Effector memory CD4-positive, alpha-beta T cell (primary cell): ENCODE data around the gene S100A10.

Experiments
- DNase-seq, 3 donors: peaks; one replicate each; pipeline ENCODE4 v3.0.0-alpha.2; 2020
- H3K27ac ChIP-seq: 2 replicates; pipeline ENCODE4 v1.7.0; 2013; ENCODE audit warnings: mild to moderate bottlenecking, low read length, moderate library complexity; ENCODE audit not compliant: insufficient read depth, poor library complexity, severe bottlenecking
- H3K27me3 ChIP-seq: replicated peaks from 2 replicates; pipeline ENCODE4 v1.7.0; 2013; ENCODE audit warnings: mild to moderate bottlenecking, low read length; ENCODE audit not compliant: insufficient read depth, control insufficient read depth, poor library complexity, severe bottlenecking
- H3K36me3 ChIP-seq: 2 replicates; pipeline ENCODE4 v1.7.0; 2013; ENCODE audit warnings: mild to moderate bottlenecking, low read length, moderate library complexity; ENCODE audit not compliant: control insufficient read depth, insufficient read depth
- H3K4me1 ChIP-seq: 2 replicates; pipeline ENCODE4 v1.7.0; 2013; ENCODE audit warnings: low read length, mild to moderate bottlenecking; ENCODE audit not compliant: control insufficient read depth, insufficient read depth, poor library complexity, severe bottlenecking
- H3K4me3 ChIP-seq: 2 replicates; pipeline ENCODE4 v1.7.0; 2013; ENCODE audit warnings: low read length, low read depth, mild to moderate bottlenecking; ENCODE audit not compliant: insufficient read depth, poor library complexity, severe bottlenecking
- H3K9me3 ChIP-seq: 2 replicates; pipeline ENCODE4 v1.7.0; 2013; ENCODE audit warnings: mild to moderate bottlenecking, low read length, moderate library complexity; ENCODE audit not compliant: control insufficient read depth

The S100A10 gene

DNA sequence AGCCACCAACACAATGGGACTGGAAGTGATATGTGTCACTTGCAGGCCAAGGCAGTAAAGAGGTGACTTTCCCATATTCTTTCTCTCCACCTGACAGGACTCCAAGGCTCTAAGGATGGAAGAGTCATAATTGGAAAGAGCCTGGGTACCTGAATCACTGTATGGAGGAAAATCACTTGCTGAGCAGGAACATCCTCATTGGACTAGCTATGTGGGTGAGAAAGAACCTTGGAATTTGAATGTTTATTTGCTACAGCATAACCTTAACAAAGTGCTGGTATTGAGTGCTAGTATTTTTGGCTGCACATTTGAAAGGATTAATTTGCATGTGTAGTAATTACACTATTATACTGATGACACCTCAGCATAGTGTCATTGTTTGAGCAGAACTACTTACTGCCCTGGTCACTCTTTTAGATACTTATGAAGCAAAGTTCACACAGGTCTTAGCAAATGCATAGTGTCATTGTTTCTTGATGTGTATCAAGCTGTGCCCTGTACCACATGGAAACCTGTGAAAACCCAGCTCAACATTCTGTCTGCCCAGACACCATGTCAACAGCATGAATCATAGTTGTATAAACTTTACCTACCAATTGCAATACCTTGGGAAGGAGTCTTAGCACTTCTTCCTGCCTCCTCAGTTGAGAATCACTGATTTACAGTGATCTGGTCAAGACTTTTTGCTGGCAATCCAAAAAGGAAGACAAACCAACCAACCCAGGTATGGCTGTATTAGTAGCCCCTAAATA is 5.1 kb upstream of the S100A10 start:
- H3K4me3 ChIP-seq = no peak overlapping the region
- DNase-seq = no peak
- H3K4me1 ChIP-seq = peaks cover 3% of the 10 kb centered on the region
- no peak overlapping the region for H3K27ac ChIP-seq
- no peaks in the 10 kb centered on the region for H3K9me3 ChIP-seq
- H3K36me3 ChIP-seq = no peaks in the 10 kb centered on the region
- no peaks in the 10 kb centered on the region for H3K27me3 ChIP-seq

- H3K4me3 ChIP-seq = no peak overlapping the region
- no peaks in the 10 kb centered on the region for H3K36me3 ChIP-seq
- H3K27ac ChIP-seq = no peak overlapping the region
- H3K27me3 ChIP-seq = no peaks in the 10 kb centered on the region
- no peak for DNase-seq
- H3K4me1 ChIP-seq = peaks cover 10% of the 10 kb centered on the region
- no peaks in the 10 kb centered on the region for H3K9me3 ChIP-seq
These were observed 3.6 kb upstream of the S100A10 start for GRCh38 chr1:151997284-151997570.

DNA sequence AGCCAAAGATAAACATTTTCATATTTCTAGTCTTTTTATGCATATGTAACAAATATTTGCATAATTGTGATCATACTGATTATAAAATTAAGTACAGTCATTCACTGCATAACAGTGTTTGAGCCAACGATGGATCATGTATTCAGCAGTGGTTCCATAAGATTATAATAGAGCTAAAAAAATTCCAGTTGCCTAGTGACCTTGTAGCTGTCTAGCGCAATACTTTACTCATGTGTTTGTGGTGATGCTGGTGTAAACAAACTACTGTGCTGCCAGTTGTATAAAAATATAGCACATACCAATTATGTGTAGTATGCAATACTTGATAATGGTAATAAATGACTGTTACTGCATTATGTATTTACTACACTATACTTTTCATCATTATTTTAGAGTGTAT is 2.1 kb upstream of the S100A10 start:
- Histone ChIP-seq H3K4me1 (peaks cover 21% of the 10 kb centered on the region), H3K9me3 (no peaks in the 10 kb centered on the region), H3K27me3 (no peaks in the 10 kb centered on the region), H3K27ac (no peak overlapping the region), H3K4me3 (no peak overlapping the region), H3K36me3 (no peaks in the 10 kb centered on the region)
- DNase-seq = no peak

- peaks cover 29% of the 10 kb centered on the region for H3K4me1 ChIP-seq
- peak overlapping the region; percentile 97 for H3K27ac ChIP-seq
- no peak overlapping the region for H3K4me3 ChIP-seq
These were observed 1.3 kb upstream of the S100A10 start for GRCh38 chr1:151994956-151995355.

DNA sequence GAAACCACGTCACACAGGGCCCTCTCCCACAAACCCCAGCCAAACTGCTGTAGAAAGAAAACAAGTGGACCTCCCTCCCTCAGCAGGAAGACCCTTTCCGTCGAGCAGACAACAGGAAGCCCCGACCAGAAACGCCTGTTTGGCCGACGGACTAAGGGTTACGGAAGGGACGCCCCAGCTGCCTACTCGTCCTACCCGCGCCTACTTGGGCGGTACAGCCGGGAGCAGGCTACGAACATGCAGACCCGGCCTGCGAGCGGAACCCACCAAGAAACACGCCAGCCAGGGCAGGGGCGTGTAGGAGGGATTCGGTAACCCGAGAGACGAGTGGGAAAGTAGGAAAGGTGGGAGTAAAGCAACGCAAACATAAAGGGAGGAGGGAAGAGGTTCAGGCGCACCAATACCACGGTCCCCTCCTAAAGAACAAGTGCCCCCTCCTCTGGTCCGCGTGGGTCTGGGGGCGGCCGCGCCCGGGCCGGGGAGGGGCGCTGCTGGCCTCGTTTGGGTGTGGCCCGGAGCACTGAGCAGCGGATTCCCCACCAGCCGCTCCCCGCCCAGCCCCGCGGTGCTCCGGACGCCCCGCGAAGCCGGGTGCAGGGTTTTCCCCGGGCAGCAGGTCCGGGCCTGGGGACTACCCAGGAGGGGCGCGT is 450 bp downstream of the S100A10 start:
- Histone ChIP-seq H3K9me3 (no peaks in the 10 kb centered on the region), H3K4me1 (peaks cover 38% of the 10 kb centered on the region), H3K27me3 (no peaks in the 10 kb centered on the region), H3K27ac (peak overlapping the region; percentile 97), H3K36me3 (no peaks in the 10 kb centered on the region), H3K4me3 (peak overlapping the region; percentile 96)
- DNase-seq = peak; percentile 9 to 22 (median 9)

More at GRCh38 chr1:151994956-151995355, 1.3 kb upstream of the S100A10 start:
- Histone ChIP-seq H3K9me3 (no peaks in the 10 kb centered on the region), H3K27me3 (no peaks in the 10 kb centered on the region), H3K36me3 (no peaks in the 10 kb centered on the region)
- no peak for DNase-seq

DNA sequence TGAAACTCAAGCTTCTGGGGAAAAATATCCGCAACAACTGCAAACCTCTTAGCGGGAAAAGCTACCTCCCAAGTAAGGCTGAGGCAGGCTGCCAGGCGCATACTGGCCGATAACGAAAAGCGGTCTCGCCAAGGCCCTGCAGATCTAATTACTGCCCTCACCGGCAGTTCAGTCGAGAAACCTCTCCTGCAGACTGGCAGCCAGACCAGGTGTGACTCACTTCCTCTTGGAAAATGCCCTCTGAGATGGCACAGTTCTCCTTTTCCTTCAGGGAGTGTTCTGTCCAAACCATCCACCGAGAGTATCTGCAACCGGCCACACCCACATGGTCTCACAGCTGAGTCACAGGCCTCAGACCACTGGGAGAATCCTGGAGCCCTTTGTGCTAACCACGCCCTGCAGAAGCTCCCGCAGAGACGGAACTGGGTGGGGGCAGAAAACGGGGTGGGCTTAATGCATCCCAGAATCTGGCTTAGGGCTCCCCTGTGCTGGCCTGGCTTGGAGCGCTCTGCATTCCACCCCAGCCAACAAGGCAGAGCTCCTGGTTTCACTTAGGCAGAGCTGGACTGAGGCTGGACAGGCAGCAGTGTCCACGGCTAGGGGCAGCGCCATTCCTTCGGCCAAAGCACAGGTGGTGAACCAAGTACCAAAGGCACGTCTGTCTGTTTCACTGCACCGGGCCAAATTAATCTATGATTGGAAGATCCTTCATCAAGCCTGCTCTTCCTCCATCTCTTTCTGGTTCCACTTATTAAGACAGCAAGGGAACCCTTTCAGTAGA is 1.2 kb downstream of the S100A10 start:
- peak; percentile 29 to 45 (median 31) for DNase-seq
- peak overlapping the region; percentile 97 for H3K27ac ChIP-seq
- peak overlapping the region; percentile 96 for H3K4me3 ChIP-seq
- H3K27me3 ChIP-seq = no peaks in the 10 kb centered on the region
- no peaks in the 10 kb centered on the region for H3K9me3 ChIP-seq
- H3K4me1 ChIP-seq = peaks cover 38% of the 10 kb centered on the region
- no peaks in the 10 kb centered on the region for H3K36me3 ChIP-seq

GRCh38 chr1:151991663-151992302 is 1.9 kb downstream of the S100A10 start:
- no peaks in the 10 kb centered on the region for H3K36me3 ChIP-seq
- DNase-seq = no peak
- H3K27me3 ChIP-seq = no peaks in the 10 kb centered on the region
- peaks cover 38% of the 10 kb centered on the region for H3K4me1 ChIP-seq
- H3K9me3 ChIP-seq = no peaks in the 10 kb centered on the region
- H3K27ac ChIP-seq = peak overlapping the region; percentile 97
- peak overlapping the region; percentile 96 for H3K4me3 ChIP-seq

DNA sequence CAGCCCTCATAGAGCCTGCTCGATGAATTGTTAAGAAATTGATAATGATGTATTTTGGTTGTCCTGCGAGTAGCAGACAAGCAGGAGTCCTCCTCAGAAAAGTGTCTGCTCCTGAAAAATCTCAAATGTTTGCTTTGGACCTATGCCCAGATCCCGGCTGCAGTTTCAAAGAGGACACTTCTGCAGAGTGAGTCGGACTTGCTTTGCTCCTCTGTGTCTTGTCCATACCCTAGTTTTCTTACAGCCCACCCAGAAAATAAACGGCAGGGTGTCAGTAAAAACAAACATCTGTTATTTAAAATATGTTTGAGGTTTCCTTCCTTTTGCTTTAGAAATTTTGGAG is 2.8 kb downstream of the S100A10 start:
- H3K27ac ChIP-seq = no peak overlapping the region
- DNase-seq = no peak
- H3K4me3 ChIP-seq = no peak overlapping the region

DNA sequence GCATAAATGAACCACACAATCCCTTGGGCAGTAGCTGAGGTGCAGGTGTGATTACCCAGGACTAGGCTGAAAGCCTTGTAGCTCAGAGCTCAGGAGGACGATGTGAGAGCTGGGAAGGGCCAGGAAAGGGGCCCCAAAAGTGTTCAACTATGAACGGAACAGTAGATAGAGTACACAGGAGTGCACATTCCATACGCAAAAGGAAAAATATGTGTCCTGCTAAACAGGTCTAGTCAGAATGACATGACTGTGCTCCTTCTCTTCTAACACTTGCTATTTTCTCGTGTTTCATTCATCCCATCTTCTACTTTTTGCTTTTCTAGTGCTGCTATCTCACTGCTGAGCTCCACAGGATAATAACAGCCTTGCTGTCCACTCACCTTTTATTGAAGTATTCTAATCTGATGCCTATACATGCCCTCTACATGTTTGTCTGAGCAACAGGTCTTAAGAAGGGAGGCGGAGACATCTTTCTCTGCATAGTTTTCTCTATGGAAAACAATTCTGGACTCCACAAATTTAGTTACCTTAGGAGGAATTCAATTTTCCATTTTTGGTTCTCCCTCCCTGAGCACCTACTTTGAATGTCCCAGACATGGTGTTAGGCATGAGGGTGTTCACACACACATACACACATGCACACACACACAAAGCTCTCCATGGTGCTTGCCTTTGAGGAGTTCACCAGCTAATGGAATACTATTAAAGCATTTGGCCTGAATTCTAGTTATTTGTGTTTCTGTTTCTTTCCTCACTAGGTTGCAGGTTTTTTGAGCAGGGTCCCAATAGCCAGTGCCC is 3.4 kb downstream of the S100A10 start:
- H3K4me1 ChIP-seq = peaks cover 42% of the 10 kb centered on the region
- H3K27me3 ChIP-seq = no peaks in the 10 kb centered on the region
- H3K4me3 ChIP-seq = no peak overlapping the region
- DNase-seq = no peak
- H3K36me3 ChIP-seq = peaks cover 13% of the 10 kb centered on the region
- H3K27ac ChIP-seq = peak overlapping the region; percentile 21
- no peaks in the 10 kb centered on the region for H3K9me3 ChIP-seq

More for the DNA sequence above, 2.8 kb downstream of the S100A10 start:
- H3K4me1 ChIP-seq = peaks cover 38% of the 10 kb centered on the region
- peaks cover 9% of the 10 kb centered on the region for H3K36me3 ChIP-seq
- H3K9me3 ChIP-seq = no peaks in the 10 kb centered on the region
- H3K27me3 ChIP-seq = no peaks in the 10 kb centered on the region
